ENCODE results near the gene CDK11A. TPM values are rescaled to one million over a fixed set of nuclear protein-coding genes. Genes with fewer than 3 reads are reported as not detected.

Gene CDK11A
- total RNA-seq, 1 donor from 2014 or later = 10.3 TPM

DNA sequence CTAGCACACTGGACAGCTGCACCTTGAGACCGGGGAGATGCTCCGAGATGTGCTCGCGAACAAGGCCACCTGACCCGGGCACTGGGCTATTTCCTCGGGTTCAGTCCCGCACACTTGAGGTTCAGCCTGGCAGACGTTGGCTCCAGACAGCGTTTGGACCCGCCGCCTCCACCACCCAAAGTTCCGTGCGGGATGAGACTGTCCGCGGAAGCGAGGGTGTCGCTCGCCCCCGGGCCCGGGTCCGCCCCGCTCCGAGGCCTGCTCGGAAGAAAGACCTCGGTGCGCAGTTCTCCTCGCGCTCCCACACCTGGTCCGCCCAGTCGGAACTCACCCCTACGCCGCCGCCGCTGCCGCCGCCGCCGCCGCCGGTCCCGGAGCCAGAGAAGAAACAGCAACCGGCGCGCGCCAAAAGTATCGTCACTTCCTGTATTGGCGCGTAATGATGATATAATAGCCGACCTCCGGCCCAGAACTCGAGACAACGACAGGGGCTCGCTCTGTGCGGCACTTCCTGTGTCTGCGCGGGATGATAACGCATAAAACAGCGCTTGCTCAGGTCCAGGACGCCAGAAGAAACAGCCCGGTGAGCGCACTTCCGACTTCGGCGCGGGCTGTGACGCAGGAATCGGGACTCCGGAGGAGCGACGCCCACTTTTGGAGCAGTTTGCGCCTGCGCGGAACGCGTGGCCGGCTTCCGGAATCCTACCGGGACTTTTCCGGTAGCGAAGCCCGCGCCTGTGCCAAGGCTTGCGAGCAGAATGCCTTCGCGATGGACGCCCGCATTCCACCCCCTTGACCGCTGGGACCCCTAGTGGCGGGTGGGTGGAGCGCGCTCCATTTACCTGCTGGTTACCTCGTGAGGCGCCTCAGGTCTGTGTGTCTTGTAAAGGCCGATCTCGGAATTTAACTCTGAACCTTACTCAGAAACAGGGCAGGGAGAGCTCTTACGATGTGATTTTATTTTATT lies 65.3 kb downstream of the CDK11A start, which contains the start of gene CDK11B:
TSS of gene CDK11B (minus strand) at position 422 of the 967 bp plus-strand sequence. CDS start 1,519 bp downstream, outside the sequence.
- H3K4me3 ChIP-seq (ENCODE audit: low read depth, low read length) = peak within 1 kb of the TSS; percentile 61
- peak; percentile 23 for TF ChIP-seq CTCF (conservative IDR thresholded peaks at IDR 0.05; ENCODE audit: low read depth, low read length)
- DNase-seq (ENCODE audit: low read depth) = peak; percentile 70

Other genes with a start within 250 kb of the CDK11A start
- 52.6 and 110 TPM in 2 replicates for gene ATAD3A, start 212.2 kb downstream of the CDK11A start, total RNA-seq
- gene TMEM240, start 183.7 kb downstream of the CDK11A start, total RNA-seq = 1.6 and 1.7 TPM in 2 replicates
- gene SSU72, start 149.5 kb downstream of the CDK11A start, total RNA-seq = 136 and 147 TPM in 2 replicates
- 2.6 and 6.1 TPM in 2 replicates for gene FNDC10, start 124.2 kb downstream of the CDK11A start, total RNA-seq
- 18.5 and 29.4 TPM in 2 replicates for gene MIB2, start 108.9 kb downstream of the CDK11A start, total RNA-seq
- 3.5 and 15.0 TPM in 2 replicates for gene MMP23B, start 92.2 kb downstream of the CDK11A start, total RNA-seq
- gene CDK11B, start 65.4 kb downstream of the CDK11A start, total RNA-seq = 16.3 and 22.9 TPM in 2 replicates
- 22.4 and 22.8 TPM in 2 replicates for gene SLC35E2B, start 31.6 kb downstream of the CDK11A start, total RNA-seq
- 48.8 and 55.6 TPM in 2 replicates for gene NADK, start 54.1 kb upstream of the CDK11A start, total RNA-seq
- gene GNB1, start 166.7 kb upstream of the CDK11A start, total RNA-seq = 179 and 200 TPM in 2 replicates
- not detected in 2 replicates for gene CALML6, start 190.9 kb upstream of the CDK11A start, total RNA-seq
- 0.75 and 5.6 TPM in 2 replicates for gene TMEM52, start 194.9 kb upstream of the CDK11A start, total RNA-seq

Data from epithelial cell of proximal tubule (primary cell).